RKO (cell line): Measurements from ENCODE around the gene SRGAP2C.
"Not testable (repeated sequence)": the region's sequence is repeated elsewhere in the genome, so short reads cannot be mapped to it uniquely, and the experiment has no call there.

Experiments used
- DNase-seq: peaks from one replicate; pipeline ENCODE4 v3.0.0-alpha.2; 2016; ENCODE audit warnings: low spot score

Gene SRGAP2C

GRCh38 chr1:121279548-121279898, 94.7 kb downstream of the SRGAP2C start:
- DNase-seq = not testable (repeated sequence)

GRCh38 chr1:121280699-121281317, 96.0 kb downstream of the SRGAP2C start:
- DNase-seq = not testable (repeated sequence)

GRCh38 chr1:121281480-121281879, 96.7 kb downstream of the SRGAP2C start:
- not testable (repeated sequence) for DNase-seq

GRCh38 chr1:121283587-121284180, 98.9 kb downstream of the SRGAP2C start:
- not testable (repeated sequence) for DNase-seq

- not testable (repeated sequence) for DNase-seq
Observed at GRCh38 chr1:121292590-121292989, 107.8 kb downstream of the SRGAP2C start.

GRCh38 chr1:121293263-121294204, 108.8 kb downstream of the SRGAP2C start:
- DNase-seq = not testable (repeated sequence)

- DNase-seq = not testable (repeated sequence)
Observed at GRCh38 chr1:121294205-121294570, 109.4 kb downstream of the SRGAP2C start.

- DNase-seq = not testable (repeated sequence)
Observed at GRCh38 chr1:121296563-121296962, 111.8 kb downstream of the SRGAP2C start.

GRCh38 chr1:121298529-121298928, 113.8 kb downstream of the SRGAP2C start:
- not testable (repeated sequence) for DNase-seq

- DNase-seq = not testable (repeated sequence)
Observed at GRCh38 chr1:121299514-121300149, 114.9 kb downstream of the SRGAP2C start.

- not testable (repeated sequence) for DNase-seq
Observed at GRCh38 chr1:121301876-121302275, 117.1 kb downstream of the SRGAP2C start.

GRCh38 chr1:121307759-121308158, 123.0 kb downstream of the SRGAP2C start:
- DNase-seq = not testable (repeated sequence)

GRCh38 chr1:121315509-121315908, 130.7 kb downstream of the SRGAP2C start:
- DNase-seq = not testable (repeated sequence)

GRCh38 chr1:121316081-121316480, 131.3 kb downstream of the SRGAP2C start:
- DNase-seq = not testable (repeated sequence)

GRCh38 chr1:121317491-121318468, 133.0 kb downstream of the SRGAP2C start:
- DNase-seq = not testable (repeated sequence)

- not testable (repeated sequence) for DNase-seq
Observed at GRCh38 chr1:121318687-121319086, 133.9 kb downstream of the SRGAP2C start.

GRCh38 chr1:121321660-121322059, 136.9 kb downstream of the SRGAP2C start:
- DNase-seq = not testable (repeated sequence)

GRCh38 chr1:121324726-121325125, 140.0 kb downstream of the SRGAP2C start:
- DNase-seq = not testable (repeated sequence)

GRCh38 chr1:121332141-121332540, 147.4 kb downstream of the SRGAP2C start:
- DNase-seq = not testable (repeated sequence)

GRCh38 chr1:121332599-121333562, 148.1 kb downstream of the SRGAP2C start:
- not testable (repeated sequence) for DNase-seq
